Stimulated activated CD4-positive, alpha-beta T cell treated with anti-CD3 and anti-CD28 coated beads, TNF-alpha, amount 100 ng/mL, for 24 hours (primary cell): ENCODE measurements around the gene NFIB.

Source experiments
- DNase-seq, 3 experiments: peaks; one replicate each; pipeline ENCODE4 v3.0.0-alpha.2; 2020; ENCODE audit warnings: low read depth in 3 of 3

The NFIB gene

GRCh38 chr9:14214065-14214684 is 99.8 kb downstream of the NFIB start:
- no peak for DNase-seq

GRCh38 chr9:14213504-14213903 is 100.4 kb downstream of the NFIB start:
- no peak for DNase-seq

- no peak for DNase-seq
Observed at GRCh38 chr9:14212697-14213420, 101.1 kb downstream of the NFIB start.

GRCh38 chr9:14212077-14212476 is 101.9 kb downstream of the NFIB start:
- no peak for DNase-seq

GRCh38 chr9:14211564-14211963 is 102.4 kb downstream of the NFIB start:
- DNase-seq = no peak

GRCh38 chr9:14210428-14210827 is 103.5 kb downstream of the NFIB start:
- no peak for DNase-seq

GRCh38 chr9:14209399-14210345 is 104.3 kb downstream of the NFIB start:
- no peak for DNase-seq

GRCh38 chr9:14207352-14207995 is 106.5 kb downstream of the NFIB start:
- DNase-seq = no peak

- no peak for DNase-seq
Observed at GRCh38 chr9:14205463-14205862, 108.5 kb downstream of the NFIB start.

- no peak for DNase-seq
Observed at GRCh38 chr9:14203356-14204056, 110.4 kb downstream of the NFIB start.

GRCh38 chr9:14198841-14199455 is 115.0 kb downstream of the NFIB start:
- DNase-seq = no peak

- DNase-seq = no peak
Observed at GRCh38 chr9:14198047-14198840, 115.7 kb downstream of the NFIB start.

- DNase-seq = no peak
Observed at GRCh38 chr9:14197325-14197858, 116.5 kb downstream of the NFIB start.

- no peak for DNase-seq
Observed at GRCh38 chr9:14193328-14193990, 120.5 kb downstream of the NFIB start.

- DNase-seq = no peak
Observed at GRCh38 chr9:14192556-14192955, 121.4 kb downstream of the NFIB start.

GRCh38 chr9:14191512-14191911 is 122.4 kb downstream of the NFIB start:
- no peak for DNase-seq

- no peak for DNase-seq
Observed at GRCh38 chr9:14190240-14190639, 123.7 kb downstream of the NFIB start.

GRCh38 chr9:14189578-14189977 is 124.4 kb downstream of the NFIB start:
- no peak for DNase-seq

- DNase-seq = no peak
Observed at GRCh38 chr9:14189146-14189545, 124.8 kb downstream of the NFIB start.
